Amniotic epithelial cell (primary cell): ENCODE data around the gene GPR26.

Experiments
- DNase-seq: peaks from one replicate; pipeline ENCODE4 v3.0.0-alpha.2; 2010; ENCODE audit warnings: low read depth

GPR26 gene

DNA sequence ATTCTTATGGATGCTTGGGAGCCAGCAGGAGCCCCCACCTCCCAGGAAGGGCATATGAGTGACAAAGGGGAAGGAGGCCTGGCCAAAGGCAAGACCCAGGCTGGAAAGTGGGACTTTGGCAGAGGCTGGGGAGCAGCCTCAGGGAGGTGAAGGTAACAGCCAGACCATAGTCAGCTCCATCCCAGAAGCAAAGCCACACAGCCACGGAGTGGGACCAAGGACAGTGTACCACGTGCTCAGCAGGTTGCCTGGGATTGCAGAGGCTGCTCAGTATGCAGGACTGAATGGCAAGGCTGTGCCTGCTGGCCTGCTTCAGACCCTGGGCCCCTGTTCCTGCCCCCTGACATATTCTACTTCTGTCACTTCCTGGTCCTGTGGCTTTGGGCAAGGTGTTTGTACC, 17.6 kb upstream of the GPR26 start:
- DNase-seq: no peak

DNA sequence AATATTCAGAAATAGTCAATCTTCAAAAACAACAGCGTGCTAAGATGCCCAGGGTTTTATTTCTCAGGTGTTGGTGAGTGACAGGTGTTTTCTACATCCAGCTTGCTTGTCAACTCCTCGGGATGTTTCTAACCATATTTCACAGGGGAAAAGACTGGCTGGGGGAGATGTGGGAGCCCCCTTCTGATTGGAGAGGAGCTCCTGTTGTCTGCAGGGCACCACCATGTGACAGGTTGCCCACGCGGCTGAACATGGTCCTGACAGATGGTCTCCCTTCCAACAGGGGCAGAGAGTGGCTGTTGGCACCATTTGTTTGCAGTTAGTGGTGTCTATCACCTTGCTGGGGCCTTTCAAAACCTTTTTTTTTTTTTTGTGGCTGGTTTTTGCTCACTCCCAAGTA, 16.5 kb upstream of the GPR26 start:
- DNase-seq: no peak

DNA sequence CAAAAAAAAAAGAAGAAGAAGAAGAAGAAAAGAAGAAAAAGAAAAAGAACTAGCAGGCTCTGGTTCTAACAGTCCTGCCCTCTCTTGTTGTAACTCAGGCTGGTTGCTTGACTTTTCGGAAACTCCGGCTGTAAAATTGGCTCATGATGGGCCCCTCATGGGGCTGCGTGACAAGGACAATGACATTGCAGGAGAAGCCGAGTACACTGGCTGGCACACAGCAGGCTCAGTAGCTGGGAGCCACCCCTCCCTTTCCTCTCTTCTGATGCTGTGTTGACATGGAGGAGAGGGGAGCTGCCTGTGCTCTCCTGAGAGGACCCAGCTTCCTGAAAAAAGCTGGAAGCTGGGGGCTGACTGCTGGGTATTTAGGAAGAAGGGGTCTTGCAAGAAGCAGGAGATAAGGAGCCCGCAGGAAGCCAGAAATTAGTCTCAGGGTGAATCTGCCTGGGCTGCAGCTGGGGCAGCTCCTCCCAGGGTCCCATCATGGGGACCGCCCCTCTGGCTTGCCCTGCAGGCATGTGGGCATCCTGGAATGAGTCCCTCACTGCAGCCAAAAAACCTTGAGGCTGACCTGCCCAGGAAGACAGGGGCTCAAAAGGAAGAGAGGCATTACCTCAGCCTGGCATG, 14.6 kb upstream of the GPR26 start:
- no peak for DNase-seq

DNA sequence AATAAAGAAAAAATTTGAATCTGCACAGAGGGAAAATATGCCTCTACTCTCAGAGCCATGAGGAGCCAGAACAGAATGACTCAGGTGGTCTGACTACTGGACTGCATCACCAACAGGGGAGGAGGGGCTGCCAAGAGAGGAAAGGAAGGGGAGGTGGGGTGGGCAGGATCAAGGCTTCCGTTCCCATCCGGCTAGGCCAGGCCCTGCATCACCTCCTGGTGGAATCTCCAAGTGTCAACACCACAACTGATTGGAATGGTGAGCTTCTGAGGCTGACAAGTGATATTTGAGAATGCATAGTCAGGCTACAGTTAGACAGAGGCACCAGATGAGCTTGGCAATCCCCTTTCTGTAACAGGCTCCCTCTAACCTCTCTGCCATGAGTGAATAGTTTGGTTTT, 10.4 kb upstream of the GPR26 start:
- DNase-seq: no peak

DNA sequence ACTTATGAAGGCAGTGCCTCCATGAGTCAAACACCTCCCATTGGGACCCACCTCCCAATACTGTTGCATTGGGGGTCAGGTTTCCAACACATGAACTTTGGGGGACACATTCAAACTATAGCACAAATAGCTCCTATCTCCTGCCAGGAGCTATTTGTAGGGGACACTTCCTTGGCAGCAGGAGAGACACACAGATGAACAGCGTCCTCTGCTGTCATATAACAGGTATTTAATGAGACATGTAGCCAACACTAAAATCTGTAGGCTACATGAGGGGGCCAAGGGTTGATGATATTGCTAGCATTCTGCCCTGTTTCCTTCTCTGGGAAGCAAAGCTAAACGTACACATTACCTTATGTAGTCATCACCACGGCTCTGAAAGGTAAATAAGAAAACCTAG, 2.6 kb upstream of the GPR26 start:
- no peak for DNase-seq

DNA sequence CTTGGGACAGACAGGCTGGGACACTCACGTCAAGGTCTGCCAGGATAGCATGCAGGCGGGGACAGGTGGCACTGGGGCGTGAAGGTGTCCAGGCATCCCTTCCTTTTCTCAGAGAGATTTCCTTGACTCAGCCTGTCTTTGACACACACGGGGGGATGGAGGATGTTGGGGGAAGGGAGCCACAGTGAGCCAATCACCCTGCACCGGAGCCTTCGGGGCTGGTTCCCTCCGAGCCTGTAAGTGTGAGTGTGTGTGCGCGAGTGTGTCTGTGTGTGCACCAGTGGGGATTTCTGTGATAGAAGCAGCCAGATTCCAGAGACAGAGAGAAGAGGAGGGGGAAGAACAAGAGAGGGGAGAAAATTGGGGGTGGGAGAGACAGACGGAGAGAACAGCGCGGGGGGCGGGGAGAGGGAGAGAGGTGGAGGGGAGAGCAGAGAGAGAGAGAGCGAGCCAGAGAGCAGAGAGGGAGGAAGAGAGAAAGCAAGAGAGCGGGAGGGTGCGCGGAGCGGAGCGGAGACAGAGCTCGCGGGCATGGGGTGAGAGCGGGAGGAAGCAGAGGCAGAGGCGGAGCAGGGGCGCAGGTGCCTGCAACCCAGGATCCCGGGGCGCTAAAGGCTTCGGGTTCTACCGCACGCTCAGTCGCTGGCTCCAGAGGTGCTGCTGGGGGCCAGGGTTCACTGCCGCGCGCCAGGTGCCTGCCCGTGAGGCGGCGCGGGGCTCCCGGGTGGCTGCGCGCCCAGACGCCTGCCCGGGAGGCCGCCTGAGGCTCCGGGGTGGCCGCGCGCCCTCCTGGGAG, 466 bp upstream of the GPR26 start:
- DNase-seq: no peak

DNA sequence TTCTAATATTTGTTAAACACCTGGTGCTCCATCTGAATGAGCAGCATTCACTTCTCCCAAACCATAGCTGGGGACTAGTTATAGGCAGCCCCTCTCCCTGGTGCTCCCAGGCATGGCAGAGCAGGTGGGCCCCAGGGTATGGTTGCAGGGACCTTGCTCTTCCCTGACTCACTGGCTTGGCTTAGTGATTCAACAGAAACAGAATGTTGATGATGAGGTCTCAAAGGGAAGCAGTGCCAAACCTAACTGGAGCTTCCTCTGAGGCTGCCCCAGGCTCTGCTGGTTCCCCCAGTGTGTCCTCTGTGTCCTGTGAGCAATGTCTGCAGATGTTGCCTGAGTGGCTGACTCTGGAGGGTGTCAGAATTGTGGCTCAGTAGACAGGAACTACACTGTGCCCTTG, 3.7 kb downstream of the GPR26 start:
- no peak for DNase-seq

DNA sequence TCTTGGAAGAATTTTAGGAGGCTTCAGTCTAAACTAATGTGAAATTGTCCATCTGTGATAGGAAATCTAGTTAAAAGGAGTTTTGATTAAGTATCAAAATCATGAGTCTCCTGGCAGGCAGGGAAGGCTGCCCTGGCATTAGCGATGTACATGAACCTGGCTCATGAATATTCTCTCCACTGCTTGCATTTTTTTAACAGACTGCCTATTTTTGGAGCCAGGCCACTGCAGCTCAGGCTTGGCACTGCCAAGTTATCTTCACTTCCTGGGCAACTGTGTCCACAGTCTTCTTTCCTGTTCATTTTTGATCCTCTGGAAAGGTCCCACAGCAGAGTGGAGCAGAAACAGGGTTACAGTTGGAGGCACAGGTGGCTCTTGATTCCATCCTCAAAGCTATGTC, 7.0 kb downstream of the GPR26 start:
- DNase-seq: no peak

DNA sequence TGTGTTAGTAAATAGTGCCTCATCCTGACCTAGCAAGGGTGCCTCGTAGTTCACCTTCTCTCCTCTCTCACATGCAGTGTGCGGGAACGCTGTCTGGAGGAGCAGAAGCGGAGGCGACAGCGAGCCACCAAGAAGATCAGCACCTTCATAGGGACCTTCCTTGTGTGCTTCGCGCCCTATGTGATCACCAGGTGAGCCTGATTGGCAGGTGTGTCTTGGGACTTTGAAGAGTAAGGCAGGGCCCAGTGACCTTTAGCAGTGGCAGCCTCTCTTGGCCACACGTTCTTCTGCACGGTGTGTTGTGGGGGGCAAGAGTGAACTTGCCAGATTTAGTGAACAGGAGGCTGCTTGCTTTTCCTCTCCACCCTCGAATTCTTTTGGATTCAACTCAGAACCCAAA, 8.6 kb downstream of the GPR26 start:
- no peak for DNase-seq

DNA sequence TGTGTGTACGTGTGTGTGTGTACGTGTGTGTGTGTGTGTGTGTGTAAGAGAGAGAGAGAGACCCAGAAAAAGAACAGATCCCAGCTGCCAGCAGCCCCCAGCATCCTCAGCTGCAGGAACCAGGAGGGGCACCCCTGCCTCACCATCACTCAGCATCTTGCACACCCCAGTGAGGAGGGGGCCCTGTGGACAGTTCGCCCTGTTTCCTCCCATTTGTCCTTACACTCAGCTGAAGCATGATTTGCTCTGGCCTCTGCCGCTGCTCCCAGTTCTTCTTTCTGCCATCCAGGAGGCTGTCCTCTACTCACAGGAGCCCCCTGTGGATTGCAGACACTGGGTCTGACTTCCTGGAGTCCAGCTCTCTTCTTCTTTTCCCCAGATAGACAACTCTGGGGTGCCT, 9.7 kb downstream of the GPR26 start:
- no peak for DNase-seq

DNA sequence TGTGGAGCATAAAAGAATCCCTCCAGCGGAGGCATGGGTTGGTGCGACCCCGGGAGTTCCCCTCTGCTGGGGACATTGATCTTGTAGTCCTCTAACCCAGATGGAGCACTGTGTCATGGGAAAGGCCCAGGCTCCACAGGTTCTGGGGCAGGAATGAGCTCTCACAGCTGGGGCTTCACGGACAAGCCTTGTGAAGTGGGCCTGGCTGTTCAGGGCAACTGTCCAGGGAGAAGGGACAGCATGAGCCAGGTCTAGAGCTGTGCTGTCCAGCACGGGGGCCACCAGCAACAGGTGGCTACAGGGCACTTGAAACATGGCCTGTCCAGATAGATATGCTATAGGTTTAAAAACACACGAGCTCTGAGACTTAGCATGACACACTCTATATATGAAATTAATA, 11.4 kb downstream of the GPR26 start:
- no peak for DNase-seq

DNA sequence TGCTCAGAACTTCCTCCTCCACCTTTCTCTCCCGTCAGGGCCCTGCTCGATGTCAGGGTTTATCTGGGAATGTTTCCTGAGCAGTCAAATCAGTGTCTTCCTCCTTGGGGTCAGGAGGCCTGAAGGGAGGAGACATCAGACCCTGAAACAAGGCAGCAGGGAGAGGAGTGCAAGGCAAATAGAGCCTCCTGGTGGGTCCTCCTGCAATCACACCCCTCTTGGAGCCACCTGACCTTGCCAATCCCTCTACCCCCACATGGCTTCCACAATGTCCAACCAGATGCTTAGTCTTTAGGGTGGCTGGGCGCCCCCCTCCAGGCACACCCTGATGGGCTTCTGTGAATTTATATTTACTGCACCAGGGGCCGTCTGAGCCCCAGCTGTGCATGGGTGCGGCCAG, 12.2 kb downstream of the GPR26 start:
- DNase-seq: no peak

DNA sequence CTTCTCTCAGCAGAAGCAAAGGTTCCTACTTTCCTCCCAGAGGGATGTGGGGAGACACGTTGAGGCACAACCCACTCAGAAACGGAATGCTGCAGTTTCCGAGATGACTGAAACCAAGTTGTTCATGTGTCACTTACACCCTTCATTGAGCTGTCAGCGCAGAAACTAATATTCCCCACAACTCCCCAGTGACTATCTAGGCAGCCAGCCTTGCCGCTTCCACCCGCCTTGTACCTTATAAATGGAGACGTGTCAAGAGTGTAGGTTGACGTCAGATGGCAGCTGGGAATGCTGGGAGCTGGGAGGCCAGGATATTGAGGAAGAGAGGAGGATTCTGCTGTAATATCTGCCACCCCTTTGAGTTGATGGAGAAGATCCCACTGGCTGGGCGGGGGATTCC, 15.1 kb downstream of the GPR26 start:
- no peak for DNase-seq

DNA sequence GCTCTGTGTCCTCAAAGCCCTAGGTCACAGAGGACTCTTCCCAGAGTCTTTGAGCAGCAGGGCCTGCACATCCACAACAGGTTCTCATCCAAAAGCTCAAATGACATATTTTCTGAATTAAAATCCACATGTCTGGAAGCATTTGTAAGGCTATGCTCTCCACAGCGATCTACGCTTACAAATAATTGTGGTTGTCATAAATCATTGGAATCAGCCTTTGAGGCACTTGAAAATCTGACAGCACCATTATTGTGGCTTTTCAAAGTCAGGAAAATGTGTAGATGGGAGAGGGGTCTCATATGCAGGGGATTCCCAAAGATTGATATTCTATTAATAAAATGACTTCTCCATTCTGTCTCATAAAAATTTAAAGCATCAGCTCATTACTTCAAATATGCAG, 16.3 kb downstream of the GPR26 start:
- DNase-seq: no peak

DNA sequence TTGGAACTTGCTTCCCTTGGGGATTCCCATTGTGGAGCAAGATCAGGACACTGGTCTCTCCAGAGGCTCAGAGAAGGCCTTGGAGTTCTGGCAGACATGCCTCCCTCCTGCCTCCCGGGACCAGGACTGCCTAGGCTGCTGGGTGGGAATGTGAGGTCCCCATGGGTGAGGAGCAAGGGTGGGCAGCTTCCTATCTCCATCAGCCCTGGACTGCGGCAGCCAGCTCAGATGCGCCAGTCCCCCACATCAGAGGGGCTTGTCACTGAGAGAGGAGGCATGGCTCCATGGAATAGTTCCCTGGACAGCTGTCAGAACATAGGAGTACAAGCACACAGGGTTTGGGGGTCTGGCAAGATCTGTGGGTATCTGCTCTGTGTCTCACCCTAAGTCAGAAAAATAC, 17.3 kb downstream of the GPR26 start:
- no peak for DNase-seq

DNA sequence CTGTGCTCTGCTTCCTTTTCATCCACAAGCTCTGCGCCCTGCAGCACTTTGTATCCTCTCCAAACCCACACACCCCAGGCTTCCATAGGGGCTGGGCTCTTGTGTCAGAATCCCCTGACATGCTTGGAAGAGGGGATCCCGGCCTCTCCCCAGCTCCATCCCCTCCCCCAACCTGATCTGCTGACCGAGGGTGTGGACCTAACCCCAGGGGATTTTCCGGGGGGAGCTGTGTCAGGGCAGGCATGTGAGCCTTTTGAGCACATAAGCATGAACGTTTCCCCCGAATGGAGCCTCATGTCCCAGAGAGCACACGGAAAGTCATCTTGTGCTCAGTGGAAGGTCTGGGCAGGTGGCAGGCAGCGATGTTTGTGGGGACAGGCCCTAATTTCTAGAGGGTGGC, 17.7 kb downstream of the GPR26 start:
- no peak for DNase-seq

DNA sequence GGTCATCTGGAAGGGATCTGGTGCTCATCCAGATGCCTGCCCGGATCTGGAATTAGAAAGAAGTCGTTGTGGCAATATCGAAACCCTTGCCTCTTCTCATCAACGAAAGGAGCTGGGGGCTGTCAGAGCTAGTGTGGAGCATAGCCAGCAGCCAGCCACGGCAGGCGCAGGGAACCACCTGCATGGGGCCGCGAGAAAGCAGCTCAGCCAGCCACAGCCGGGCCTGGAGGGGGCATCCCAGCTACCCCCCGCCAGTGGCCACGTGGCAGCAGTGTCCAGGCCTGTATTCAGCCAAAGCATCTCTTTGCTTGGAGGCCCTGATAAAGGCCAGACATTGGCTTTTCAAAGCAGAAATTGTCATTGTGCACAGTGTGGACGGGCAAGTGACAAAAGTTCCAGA, 19.1 kb downstream of the GPR26 start:
- DNase-seq: no peak

DNA sequence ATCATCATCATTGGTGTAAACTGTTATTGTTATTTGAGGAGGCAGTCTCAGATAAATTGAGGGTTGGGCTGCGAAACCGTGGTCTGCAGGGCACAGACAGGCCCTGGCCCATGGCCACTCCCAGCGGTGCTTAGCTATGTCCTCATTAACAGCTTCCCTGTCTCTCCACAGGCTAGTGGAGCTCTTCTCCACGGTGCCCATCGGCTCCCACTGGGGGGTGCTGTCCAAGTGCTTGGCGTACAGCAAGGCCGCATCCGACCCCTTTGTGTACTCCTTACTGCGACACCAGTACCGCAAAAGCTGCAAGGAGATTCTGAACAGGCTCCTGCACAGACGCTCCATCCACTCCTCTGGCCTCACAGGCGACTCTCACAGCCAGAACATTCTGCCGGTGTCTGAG, 21.6 kb downstream of the GPR26 start:
- DNase-seq: no peak

DNA sequence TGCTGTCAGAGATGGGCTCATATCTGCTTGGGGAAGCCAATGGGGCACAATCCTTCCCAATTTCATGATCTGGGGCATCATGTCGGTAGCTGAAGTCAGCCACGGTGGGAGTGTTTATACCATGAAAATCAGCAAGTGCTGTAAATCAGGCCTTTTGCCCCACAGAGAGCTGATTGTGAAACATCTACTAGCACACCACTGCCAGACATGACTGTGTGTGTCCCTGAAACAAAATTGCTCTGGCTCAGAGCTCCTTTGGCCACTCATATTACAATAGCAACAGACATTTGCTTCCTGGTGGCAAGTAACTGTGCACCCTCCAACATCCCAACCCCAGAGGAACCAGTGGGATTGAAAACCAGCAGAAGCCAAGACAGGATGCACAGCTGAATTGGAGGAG, 23.7 kb downstream of the GPR26 start:
- DNase-seq: no peak

DNA sequence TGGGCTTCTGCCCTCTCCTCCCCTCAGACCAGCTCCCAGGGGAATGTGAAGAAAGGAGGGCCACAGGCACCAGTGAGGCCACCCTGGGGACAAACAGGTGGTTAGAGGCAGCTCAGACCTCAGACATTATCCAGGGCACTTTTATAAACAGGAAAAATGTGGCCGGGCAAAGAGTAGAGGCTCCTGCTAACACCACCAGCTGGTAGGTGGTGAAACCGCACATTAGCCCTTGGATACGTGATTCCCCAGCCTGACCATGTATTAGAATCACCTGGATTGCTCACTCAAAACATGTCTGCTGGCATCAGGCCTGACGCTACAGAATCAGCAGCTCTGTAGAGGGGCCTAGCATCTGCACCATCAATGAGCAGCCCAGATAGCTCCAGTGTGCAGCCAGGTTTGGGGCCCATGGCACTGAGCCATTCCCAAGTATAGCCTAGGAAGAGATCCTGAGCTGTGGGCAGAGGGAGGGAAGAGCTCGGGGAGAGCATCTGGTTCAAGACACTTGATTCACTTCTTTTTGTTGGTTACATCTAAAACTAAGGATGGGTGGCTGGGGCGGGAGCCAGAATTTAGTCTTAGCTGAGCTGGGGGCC, 37.1 kb downstream of the GPR26 start:
- no peak for DNase-seq

DNA sequence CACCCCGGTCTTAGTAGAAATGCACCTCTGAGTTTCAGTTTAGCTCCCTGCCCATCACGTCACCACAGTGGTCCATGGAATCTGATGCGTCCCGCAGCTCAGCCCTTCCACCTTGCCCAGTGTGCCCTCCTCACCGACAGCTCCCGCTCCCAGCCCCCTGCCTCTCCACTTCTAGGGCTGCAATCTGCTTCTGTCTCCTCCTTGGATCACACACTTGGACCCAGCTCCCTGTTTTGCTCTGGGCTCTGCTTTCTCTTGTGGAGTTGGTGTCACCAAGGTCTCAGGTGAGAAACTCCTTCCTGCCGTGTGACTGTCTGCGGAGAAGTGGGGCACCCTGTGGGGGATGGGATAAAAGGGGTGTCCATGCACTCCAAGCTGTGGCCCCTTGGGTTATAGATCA, 37.9 kb downstream of the GPR26 start:
- no peak for DNase-seq

DNA sequence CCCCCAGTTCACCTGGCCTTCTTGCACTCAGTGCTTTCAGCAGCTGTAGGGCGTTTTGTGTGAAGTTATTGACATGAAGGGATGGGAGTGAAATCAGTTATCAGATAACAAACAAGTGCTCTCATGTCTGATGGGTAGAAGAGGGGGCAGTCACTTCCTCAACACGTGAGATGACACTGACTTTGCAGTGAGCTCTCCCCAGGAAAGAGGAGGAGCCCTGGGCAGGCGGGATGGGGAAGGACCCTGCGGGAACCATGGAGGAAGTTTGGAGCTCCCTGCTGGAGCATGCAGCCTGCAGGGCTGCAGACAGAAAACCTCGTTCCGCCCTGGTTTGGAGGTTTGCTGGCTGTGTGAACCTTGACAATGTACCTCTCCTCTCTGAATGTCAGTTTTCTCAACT, 38.7 kb downstream of the GPR26 start:
- DNase-seq: no peak

DNA sequence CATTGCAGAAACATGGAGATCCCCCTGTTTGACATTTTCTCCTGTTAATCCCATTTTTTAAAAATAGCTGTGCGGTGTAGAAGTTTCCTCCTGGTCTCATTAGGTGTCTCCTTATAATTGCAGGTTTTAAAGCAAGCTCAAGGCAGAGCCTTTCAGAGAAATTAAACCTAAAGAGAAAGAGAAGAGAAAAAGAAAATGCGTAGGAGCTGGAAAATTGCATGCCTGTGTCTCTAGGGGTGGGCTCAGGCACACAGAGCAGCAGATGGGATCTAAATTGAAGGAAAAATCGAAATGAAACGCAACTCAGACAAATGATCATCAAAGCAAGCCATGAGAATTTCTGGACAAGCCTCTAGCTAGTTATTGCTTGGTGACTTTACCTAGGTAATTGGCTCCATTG, 40.1 kb downstream of the GPR26 start:
- DNase-seq: no peak

DNA sequence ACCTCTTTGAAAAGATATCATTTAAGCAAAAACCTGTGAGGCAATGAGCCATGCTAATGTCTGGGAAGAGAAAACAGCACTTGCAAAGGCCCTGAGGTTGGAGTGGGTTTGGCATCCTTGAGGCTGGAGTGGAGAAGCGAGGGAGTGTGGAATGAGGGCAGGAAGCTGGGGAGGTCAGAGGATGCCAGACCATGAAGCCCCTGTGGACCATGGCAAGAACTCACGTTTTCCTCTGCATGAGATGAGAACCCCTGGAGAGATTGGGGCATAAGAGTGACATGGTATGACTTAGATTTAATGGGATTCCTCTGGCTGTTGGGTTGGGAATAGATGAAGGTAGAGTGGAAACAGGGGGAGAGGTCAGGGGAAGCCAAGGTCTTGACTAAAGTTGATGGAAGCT, 49.4 kb downstream of the GPR26 start:
- DNase-seq: no peak
